ENCODE data around the gene TMEM63A. TPM values are rescaled to one million over a fixed set of nuclear protein-coding genes. Genes with fewer than 3 reads are reported as not detected.

TMEM63A gene
- total and polyA plus RNA-seq, 2 of the 13 experiments (the other 11 are each of a cell fraction or from before 2014, with no cell fraction given) = 23.9 to 53.3 TPM

DNA sequence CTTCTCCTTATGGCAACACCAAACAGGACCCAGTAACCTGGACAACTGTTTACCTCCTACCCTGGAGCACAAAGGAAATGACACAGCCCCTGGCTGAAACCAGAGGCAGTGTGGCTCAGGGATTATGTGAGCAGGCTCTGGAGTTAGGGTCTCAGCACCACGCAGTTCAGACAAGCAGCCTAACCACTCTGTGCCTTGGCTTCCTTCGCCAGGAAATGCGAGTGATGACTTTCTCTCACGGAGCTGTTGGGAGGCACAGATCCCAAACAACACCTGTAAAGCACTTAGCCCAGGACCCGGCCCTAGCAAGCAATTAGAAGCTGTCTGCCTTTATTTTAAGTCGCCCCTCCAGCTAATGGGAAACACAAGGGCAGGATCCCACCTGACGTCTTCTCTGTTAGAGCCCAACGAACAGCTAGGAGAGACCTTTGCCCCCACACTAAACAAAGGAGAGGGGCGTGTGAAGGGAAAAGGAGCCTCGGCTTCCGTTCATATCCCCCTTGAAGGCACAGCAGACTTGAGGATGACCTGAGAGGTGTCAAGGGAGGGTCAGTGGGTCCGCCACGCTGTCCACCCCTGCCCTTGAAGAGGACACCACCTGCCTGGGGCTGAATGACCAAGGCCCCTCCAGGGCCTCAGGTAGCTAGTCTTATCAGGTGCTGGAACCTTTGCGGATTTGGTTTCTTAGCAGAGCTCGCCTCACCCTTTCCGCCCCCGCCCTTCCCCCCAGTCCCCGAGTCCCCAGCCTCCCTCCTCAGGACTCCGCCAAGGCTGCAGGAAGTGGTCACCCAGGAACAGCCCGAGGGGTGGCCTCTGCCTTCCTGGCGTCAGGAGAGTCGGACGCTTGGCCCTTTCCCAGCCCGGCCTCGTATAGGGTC, 860 bp downstream of the TMEM63A start (continued):
- TF ChIP-seq GTF3A (CRISPR knock-in tag; conservative IDR thresholded peaks at IDR 0.05) (no peak), EEA1 (CRISPR knock-in tag; IDR thresholded peaks at IDR 0.05; ENCODE audit: borderline replicate concordance) (no peak), ZFYVE20 (CRISPR knock-in tag; IDR thresholded peaks at IDR 0.05; ENCODE audit: borderline replicate concordance, low read depth) (no peak), TCF12 (IDR thresholded peaks at IDR 0.05) (no peak), TCF12 (CRISPR knock-in tag; IDR thresholded peaks at IDR 0.05) (no peak), NONO (IDR thresholded peaks at IDR 0.05) (no peak), NONO (CRISPR knock-in tag; conservative IDR thresholded peaks at IDR 0.05) (no peak), MXD4 (CRISPR knock-in tag; IDR thresholded peaks at IDR 0.05) (no peak), RFX5 (IDR thresholded peaks at IDR 0.05; ENCODE audit: low read depth, low read length) (no peak), MTF2 (CRISPR knock-in tag; IDR thresholded peaks at IDR 0.05; ENCODE audit: borderline replicate concordance) (no peak), KLF12 (CRISPR knock-in tag; IDR thresholded peaks at IDR 0.05; ENCODE audit: borderline replicate concordance) (no peak), ESRRA (CRISPR knock-in tag; IDR thresholded peaks at IDR 0.05; ENCODE audit: low read depth) (no peak), MZF1 (CRISPR knock-in tag; IDR thresholded peaks at IDR 0.05; ENCODE audit: borderline replicate concordance) (no peak), ZNF431 (CRISPR knock-in tag; IDR thresholded peaks at IDR 0.05; ENCODE audit: borderline replicate concordance, low read depth) (no peak), ZNF607 (CRISPR knock-in tag; IDR thresholded peaks at IDR 0.05; ENCODE audit: borderline replicate concordance) (no peak), ZNF768 (CRISPR knock-in tag; IDR thresholded peaks at IDR 0.05) (no peak), PHF21A (CRISPR knock-in tag; IDR thresholded peaks at IDR 0.05) (0 out of 2 replicates have a peak, but pooled peaks have one; percentile 6), ZNF430 (CRISPR knock-in tag; IDR thresholded peaks at IDR 0.05) (no peak), ZNF75D (CRISPR knock-in tag; IDR thresholded peaks at IDR 0.05; ENCODE audit: borderline replicate concordance) (no peak), RFX1 (IDR thresholded peaks at IDR 0.05) (peak; percentile 14; the same call in 1 of the 2 replicates), ZNF616 (CRISPR knock-in tag; IDR thresholded peaks at IDR 0.05; ENCODE audit: low read depth) (no peak), ZNF570 (CRISPR knock-in tag; IDR thresholded peaks at IDR 0.05; ENCODE audit: borderline replicate concordance) (no peak), ZNF550 (CRISPR knock-in tag; IDR thresholded peaks at IDR 0.05; ENCODE audit: borderline replicate concordance) (no peak), ZNF792 (CRISPR knock-in tag; IDR thresholded peaks at IDR 0.05) (no peak), HOXA5 (CRISPR knock-in tag; IDR thresholded peaks at IDR 0.05) (no peak)
- TF ChIP-seq, protein P1, sequence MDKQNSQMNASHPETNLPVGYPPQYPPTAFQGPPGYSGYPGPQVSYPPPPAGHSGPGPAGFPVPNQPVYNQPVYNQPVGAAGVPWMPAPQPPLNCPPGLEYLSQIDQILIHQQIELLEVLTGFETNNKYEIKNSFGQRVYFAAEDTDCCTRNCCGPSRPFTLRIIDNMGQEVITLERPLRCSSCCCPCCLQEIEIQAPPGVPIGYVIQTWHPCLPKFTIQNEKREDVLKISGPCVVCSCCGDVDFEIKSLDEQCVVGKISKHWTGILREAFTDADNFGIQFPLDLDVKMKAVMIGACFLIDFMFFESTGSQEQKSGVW (CRISPR knock-in tag; IDR thresholded peaks at IDR 0.05; ENCODE audit: borderline replicate concordance) = no peak
- TF ChIP-seq, protein P2, sequence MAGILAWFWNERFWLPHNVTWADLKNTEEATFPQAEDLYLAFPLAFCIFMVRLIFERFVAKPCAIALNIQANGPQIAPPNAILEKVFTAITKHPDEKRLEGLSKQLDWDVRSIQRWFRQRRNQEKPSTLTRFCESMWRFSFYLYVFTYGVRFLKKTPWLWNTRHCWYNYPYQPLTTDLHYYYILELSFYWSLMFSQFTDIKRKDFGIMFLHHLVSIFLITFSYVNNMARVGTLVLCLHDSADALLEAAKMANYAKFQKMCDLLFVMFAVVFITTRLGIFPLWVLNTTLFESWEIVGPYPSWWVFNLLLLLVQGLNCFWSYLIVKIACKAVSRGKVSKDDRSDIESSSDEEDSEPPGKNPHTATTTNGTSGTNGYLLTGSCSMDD (CRISPR knock-in tag; IDR thresholded peaks at IDR 0.05) = no peak
- TF ChIP-seq, protein P3, sequence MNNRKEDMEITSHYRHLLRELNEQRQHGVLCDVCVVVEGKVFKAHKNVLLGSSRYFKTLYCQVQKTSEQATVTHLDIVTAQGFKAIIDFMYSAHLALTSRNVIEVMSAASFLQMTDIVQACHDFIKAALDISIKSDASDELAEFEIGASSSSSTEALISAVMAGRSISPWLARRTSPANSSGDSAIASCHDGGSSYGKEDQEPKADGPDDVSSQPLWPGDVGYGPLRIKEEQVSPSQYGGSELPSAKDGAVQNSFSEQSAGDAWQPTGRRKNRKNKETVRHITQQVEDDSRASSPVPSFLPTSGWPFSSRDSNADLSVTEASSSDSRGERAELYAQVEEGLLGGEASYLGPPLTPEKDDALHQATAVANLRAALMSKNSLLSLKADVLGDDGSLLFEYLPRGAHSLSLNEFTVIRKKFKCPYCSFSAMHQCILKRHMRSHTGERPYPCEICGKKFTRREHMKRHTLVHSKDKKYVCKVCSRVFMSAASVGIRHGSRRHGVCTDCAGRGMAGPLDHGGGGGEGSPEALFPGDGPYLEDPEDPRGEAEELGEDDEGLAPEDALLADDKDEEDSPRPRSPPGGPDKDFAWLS (CRISPR knock-in tag; IDR thresholded peaks at IDR 0.05; ENCODE audit: borderline replicate concordance) = no peak

Measured in HepG2 (cell line).